Erythroblast (primary cell): ENCODE data around the gene BPGM.

Experiments
- GATA1 ChIP-seq: IDR thresholded peaks from 2 replicates; pipeline ENCODE4 v1.6.1; 2011; ENCODE audit warnings: low read depth, mild to moderate bottlenecking, control low read depth, low read length, moderate library complexity
- POLR2A ChIP-seq: IDR thresholded peaks from 2 replicates; pipeline ENCODE4 v1.6.1; 2011; ENCODE audit warnings: mild to moderate bottlenecking, low read length

DNA sequence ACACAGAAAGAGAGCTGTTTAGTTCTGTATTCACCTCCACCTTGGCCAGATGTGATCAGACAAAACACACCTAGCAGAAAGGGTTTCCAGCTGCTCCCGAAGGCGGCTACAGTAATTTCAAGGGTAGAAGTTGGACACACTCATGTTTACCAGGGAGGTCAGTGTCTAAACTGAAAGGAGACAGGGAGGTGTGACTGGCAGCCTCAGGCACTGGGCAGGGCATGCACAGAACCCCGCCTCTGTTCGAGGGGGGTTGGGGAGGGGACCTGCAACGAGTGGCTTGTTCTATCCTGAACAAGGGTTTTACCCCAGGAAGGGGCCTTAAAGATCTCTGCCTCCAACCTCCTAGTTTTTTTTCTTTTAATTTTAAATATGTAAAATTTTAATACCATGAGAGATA is 49.6 kb downstream of the BPGM start:
- TF ChIP-seq POLR2A (no peak), GATA1 (no peak)
